SK-N-SH (cell line): ENCODE measurements around the gene CDK9. TPM values are rescaled to one million over a fixed set of nuclear protein-coding genes. Genes with fewer than 3 reads are reported as not detected.

Experiments used
- CTCF ChIA-PET: fragments of 300-600, 350-600 bp; formaldehyde crosslinking; extraction: SDS; loops from one replicate; lab custom pipeline; 2021; lab: Yijun Ruan, JAX
- POLR2A ChIA-PET: fragments of 350-600 bp; sonication (Branson Sonifier 250); formaldehyde crosslinking; extraction: SDS; loops from one replicate; lab custom pipeline; 2020; ENCODE audit warnings: antibody characterized with exemption, inconsistent platforms; lab: Yijun Ruan, JAX
- DNase-seq: peaks from one replicate; pipeline ENCODE4 v3.0.0; 2012
- H2AFZ ChIP-seq: fragments of 200-600 bp; sonication (generic); 2 replicates; pipeline ENCODE4 v1.8.1; 2016; ENCODE audit warnings: antibody characterized with exemption, mild to moderate bottlenecking, low read depth
- H3F3A ChIP-seq: fragments of 200-600 bp; sonication (generic); replicated peaks from 2 replicates; pipeline ENCODE3; 2016; ENCODE audit warnings: antibody characterized with exemption, mild to moderate bottlenecking; ENCODE audit not compliant: insufficient read depth
- H3K27ac ChIP-seq, 2 experiments: fragments of 200-500 bp in 1 of 2; fragments of 200-600 bp in 1 of 2; sonication (Bioruptor generic) in 1 of 2; sonication (generic), shearing (Covaris generic) in 1 of 2; 2 replicates each; pipeline versions ENCODE4 v1.5.1 to v1.6.1; 2014 to 2016; ENCODE audit warnings: low read depth in 2 of 2, inconsistent platforms in 1 of 2, low read length in 1 of 2, mild to moderate bottlenecking in 1 of 2, mixed read lengths in 1 of 2
- H3K27me3 ChIP-seq: fragments of 200-600 bp; sonication (generic), shearing (Covaris generic); 2 replicates; pipeline ENCODE4 v1.6.1; 2016; ENCODE audit warnings: mixed run types; ENCODE audit not compliant: insufficient read depth
- H3K36me3 ChIP-seq, 2 experiments: fragments of 200-500 bp in 1 of 2; fragments of 200-600 bp in 1 of 2; sonication (Bioruptor generic) in 1 of 2; sonication (generic) in 1 of 2; replicated peaks in 1 of 2; 2 replicates each; pipeline versions ENCODE3 to v1.5.1; 2014 to 2016; ENCODE audit warnings: low read length in 1 of 2, mild to moderate bottlenecking in 1 of 2; ENCODE audit not compliant: insufficient read depth in 2 of 2, control insufficient read depth in 1 of 2
- H3K4me1 ChIP-seq, 2 experiments: fragments of 200-500 bp in 1 of 2; fragments of 200-600 bp in 1 of 2; sonication (Bioruptor generic) in 1 of 2; sonication (generic), shearing (Covaris generic) in 1 of 2; 2 replicates each; pipeline versions ENCODE4 v1.5.1 to v1.6.1; 2014 to 2016; ENCODE audit warnings: low read depth in 1 of 2, low read length in 1 of 2, mixed run types in 1 of 2; ENCODE audit not compliant: insufficient read depth in 2 of 2, control insufficient read depth in 1 of 2
- H3K4me2 ChIP-seq: fragments of 200-600 bp; sonication (generic), shearing (Covaris generic); 2 replicates; pipeline ENCODE4 v1.6.1; 2017; ENCODE audit warnings: mixed run types
- H3K4me3 ChIP-seq, 2 experiments: fragments of 200-500 bp in 1 of 2; fragments of 200-600 bp in 1 of 2; sonication (Bioruptor generic) in 1 of 2; sonication (generic), shearing (Covaris generic) in 1 of 2; 2 replicates each; pipeline versions ENCODE4 v1.5.1 to v1.8.1; 2014 to 2016; ENCODE audit warnings: low read depth in 2 of 2, inconsistent platforms in 1 of 2, low read length in 1 of 2, mild to moderate bottlenecking in 1 of 2, mixed read lengths in 1 of 2, moderate library complexity in 1 of 2
- H3K79me2 ChIP-seq: fragments of 200-600 bp; sonication (generic); 2 replicates; pipeline ENCODE4 v1.8.1; 2017; ENCODE audit warnings: mild to moderate bottlenecking; ENCODE audit not compliant: insufficient read depth
- H3K9ac ChIP-seq: fragments of 200-600 bp; sonication (generic); 2 replicates; pipeline ENCODE4 v1.6.1; 2017; ENCODE audit warnings: mixed run types
- H3K9me2 ChIP-seq: fragments of 200-600 bp; sonication (generic); 2 replicates; pipeline ENCODE4 v1.6.1; 2017; ENCODE audit warnings: mixed run types
- H3K9me3 ChIP-seq: fragments of 200-600 bp; sonication (generic); 2 replicates; pipeline ENCODE4 v1.6.1; 2017; ENCODE audit warnings: mixed run types, mild to moderate bottlenecking, moderate library complexity
- H4K20me1 ChIP-seq: fragments of 200-600 bp; sonication (generic); 2 replicates; pipeline ENCODE4 v1.6.1; 2017; ENCODE audit warnings: mild to moderate bottlenecking, mixed run types; ENCODE audit not compliant: insufficient read depth
- CHD2 ChIP-seq: fragments of 150-350 bp; IDR thresholded peaks from 2 replicates; pipeline ENCODE4 v1.6.1; 2018; ENCODE audit warnings: low read length; ENCODE audit not compliant: partially characterized antibody
- CTCF ChIP-seq: fragments of 200-600 bp; sonication (generic); IDR thresholded peaks from 2 replicates; pipeline ENCODE4 v1.6.1; 2017; ENCODE audit warnings: antibody characterized with exemption, mild to moderate bottlenecking, moderate library complexity
- ELF1 ChIP-seq: IDR thresholded peaks from 2 replicates; pipeline ENCODE4 v1.4.0; 2012
- EZH2phosphoT487 ChIP-seq: fragments of 200-600 bp; sonication (generic); IDR thresholded peaks from 2 replicates; pipeline ENCODE4 v1.6.1; 2017; ENCODE audit warnings: low read depth, mixed run types, mild to moderate bottlenecking, antibody characterized with exemption, moderate library complexity, borderline replicate concordance
- FOSL2 ChIP-seq: IDR thresholded peaks from 2 replicates; pipeline ENCODE4 v1.4.0; 2012; ENCODE audit warnings: low read depth, mild to moderate bottlenecking, moderate library complexity, borderline replicate concordance
- FOXJ3 ChIP-seq: sonication (generic); formaldehyde crosslinking; IDR thresholded peaks from 2 replicates; pipeline ENCODE4 v1.5.1; 2020; ENCODE audit warnings: mild to moderate bottlenecking, missing genetic modification reagents
- FOXM1 ChIP-seq: IDR thresholded peaks from 2 replicates; pipeline ENCODE4 v1.4.0; 2012; ENCODE audit warnings: low read depth, mild to moderate bottlenecking
- GABPA ChIP-seq: IDR thresholded peaks from 2 replicates; pipeline ENCODE4 v1.4.0; 2012; ENCODE audit warnings: low read depth, mild to moderate bottlenecking
- GATA2 ChIP-seq: sonication (generic); formaldehyde crosslinking; IDR thresholded peaks from 2 replicates; pipeline ENCODE4 v1.5.0; 2020; ENCODE audit warnings: mild to moderate bottlenecking, missing genetic modification reagents
- IRF3 ChIP-seq: fragments of 150-350 bp; IDR thresholded peaks from 2 replicates; pipeline ENCODE4 v1.6.1; 2016; ENCODE audit warnings: mild to moderate bottlenecking, low read depth, low read length
- JUND ChIP-seq: IDR thresholded peaks from 2 replicates; pipeline ENCODE4 v1.4.0; 2012
- MEF2A ChIP-seq: IDR thresholded peaks from 2 replicates; pipeline ENCODE4 v1.4.0; 2012; ENCODE audit warnings: low read depth, borderline replicate concordance
- MXI1 ChIP-seq: IDR thresholded peaks from 2 replicates; pipeline ENCODE4 v1.6.1; 2012; ENCODE audit warnings: mild to moderate bottlenecking, low read depth, low read length, improper control_type of control experiment
- NFIC ChIP-seq: IDR thresholded peaks from 2 replicates; pipeline ENCODE4 v1.4.0; 2012; ENCODE audit warnings: borderline replicate concordance
- POLR2AphosphoS5 ChIP-seq: IDR thresholded peaks from 2 replicates; pipeline ENCODE4 v1.6.1; 2012; ENCODE audit warnings: low read depth, low read length
- RAD21 ChIP-seq: IDR thresholded peaks from 2 replicates; pipeline ENCODE4 v1.6.1; 2012; ENCODE audit warnings: mild to moderate bottlenecking, low read length
- RCOR1 ChIP-seq: fragments of 150-350 bp; IDR thresholded peaks from 2 replicates; pipeline ENCODE4 v1.6.1; 2017; ENCODE audit warnings: antibody characterized with exemption, low read length
- RFX5 ChIP-seq: IDR thresholded peaks from 2 replicates; pipeline ENCODE4 v1.6.1; 2012; ENCODE audit warnings: mild to moderate bottlenecking, improper control_type of control experiment, low read length
- RXRA ChIP-seq: IDR thresholded peaks from 2 replicates; pipeline ENCODE4 v1.4.0; 2012; ENCODE audit warnings: low read depth, mild to moderate bottlenecking, borderline replicate concordance
- SIN3A ChIP-seq: IDR thresholded peaks from 2 replicates; pipeline ENCODE4 v1.6.1; 2012; ENCODE audit warnings: low read depth, mild to moderate bottlenecking, low read length, moderate library complexity, borderline replicate concordance
- SMC3 ChIP-seq: IDR thresholded peaks from 2 replicates; pipeline ENCODE4 v1.6.1; 2012; ENCODE audit warnings: low read depth, low read length, improper control_type of control experiment
- TAF1 ChIP-seq: IDR thresholded peaks from 2 replicates; pipeline ENCODE4 v1.6.1; 2012; ENCODE audit warnings: low read depth, mild to moderate bottlenecking, low read length, moderate library complexity, borderline replicate concordance
- TCF12 ChIP-seq: IDR thresholded peaks from 2 replicates; pipeline ENCODE4 v1.4.0; 2012
- YY1 ChIP-seq: IDR thresholded peaks from 2 replicates; pipeline ENCODE4 v1.4.0; 2012; ENCODE audit warnings: low read depth, mild to moderate bottlenecking
- WGBS: methylation state at CpG from one replicate; pipeline ENCODE4 v1.1.6; 2017; ENCODE audit warnings: low lambda C conversion rate; 5-methylcytosine and 5-hydroxymethylcytosine counted together
- polyA plus RNA-seq, 3 experiments: library from polyadenylated mRNA; depleted of rRNA; stranded (reverse); fragments of >200 nt; gene quantifications; 2 replicates each; pipeline ENCODE4 v1.2.3, GENCODE V29; 2012

CDK9 gene
- polyA plus RNA-seq, 1 of the 3 experiments (the other 2 are of a cell fraction): 82.7 TPM

- no peaks in the 10 kb centered on the region for H3K27me3 ChIP-seq
- H3F3A ChIP-seq: peaks cover 8% of the 10 kb centered on the region
- no peaks in the 10 kb centered on the region for H3K9me2 ChIP-seq
- no peak overlapping the region for H2AFZ ChIP-seq
- H3K79me2 ChIP-seq: 0 out of 2 replicates have a peak, but pooled peaks cover 3% of the 10 kb centered on the region
- H3K9me3 ChIP-seq: no peaks in the 10 kb centered on the region
- H3K4me3 ChIP-seq: no peak overlapping the region
- H3K4me2 ChIP-seq: no peak overlapping the region
- no peak overlapping the region for H3K27ac ChIP-seq
- no peak for DNase-seq
- H3K9ac ChIP-seq: no peak overlapping the region
- peaks cover 0 to 22% of the 10 kb centered on the region in 2 experiments; a peak in 1 of 4 replicates for H3K4me1 ChIP-seq
- peaks cover 20 to 46% of the 10 kb centered on the region in 2 experiments for H3K36me3 ChIP-seq
- TF ChIP-seq JUND: no peak
- no peak for TF ChIP-seq EZH2phosphoT487
- no peak for TF ChIP-seq MEF2A
- no peak for TF ChIP-seq MXI1
- TF ChIP-seq RFX5: no peak
- TF ChIP-seq RAD21: no peak
- TF ChIP-seq ELF1: no peak
- no peak for TF ChIP-seq NFIC
- TF ChIP-seq CTCF: no peak
- no peak for TF ChIP-seq FOSL2
- no peak for TF ChIP-seq SIN3A
- no peak for TF ChIP-seq SMC3
- TF ChIP-seq GATA2 (CRISPR knock-in tag): no peak
- no peak for TF ChIP-seq RXRA
- no peak for TF ChIP-seq RCOR1
- TF ChIP-seq CHD2: no peak
- TF ChIP-seq GABPA: no peak
- no peak for TF ChIP-seq TAF1
- H4K20me1 ChIP-seq: no peaks in the 10 kb centered on the region
- ChIA-PET CTCF (interaction anchor here (1.6 kb wide), 1 partner anchor 109 kb away, joined by 6 read pairs; no protein-coding TSS in a partner anchor), POLR2A (no interaction called here)
- WGBS: 97% methylated on average over 6 of the region's 6 CpGs
These were observed 26.2 kb downstream of the CDK9 start for GRCh38 chr9:127812011-127812410.

GRCh38 chr9:127812936-127813675 is 27.3 kb downstream of the CDK9 start:
- CTCF ChIA-PET: interaction anchor here (1.0 to 1.6 kb wide), 2 partner anchors 10 to 107 kb away, joined by 4 to 6 read pairs; no protein-coding TSS in a partner anchor
- H3K36me3 ChIP-seq: peaks cover 14 to 41% of the 10 kb centered on the region in 2 experiments
- H3K4me3 ChIP-seq: no peak overlapping the region
- no peak for DNase-seq
- peak overlapping the region in 1 of 2 experiments; percentile 75; a peak in 1 of 4 replicates for H3K27ac ChIP-seq
- 95% methylated on average over 15 of the region's 19 CpGs for WGBS
- H3K9me3 ChIP-seq: no peaks in the 10 kb centered on the region
- POLR2A ChIA-PET: no interaction called here
- H3K79me2 ChIP-seq: 0 out of 2 replicates have a peak, but pooled peaks cover 3% of the 10 kb centered on the region
- no peaks in the 10 kb centered on the region for H4K20me1 ChIP-seq
- peaks cover 0 to 33% of the 10 kb centered on the region in 2 experiments; a peak in 1 of 4 replicates for H3K4me1 ChIP-seq
- no peak overlapping the region for H3K4me2 ChIP-seq
- H3K27me3 ChIP-seq: no peaks in the 10 kb centered on the region
- no peaks in the 10 kb centered on the region for H3K9me2 ChIP-seq
- H3F3A ChIP-seq: peaks cover 8% of the 10 kb centered on the region
- no peak overlapping the region for H3K9ac ChIP-seq
- no peak overlapping the region for H2AFZ ChIP-seq
- no peak for TF ChIP-seq TCF12
- TF ChIP-seq MEF2A: no peak
- no peak for TF ChIP-seq GABPA
- TF ChIP-seq CTCF: no peak
- no peak for TF ChIP-seq FOXJ3 (CRISPR knock-in tag)
- TF ChIP-seq YY1: no peak
- TF ChIP-seq RAD21: no peak
- TF ChIP-seq JUND: no peak
- TF ChIP-seq FOXM1: no peak
- TF ChIP-seq TAF1: no peak
- no peak for TF ChIP-seq RFX5
- no peak for TF ChIP-seq IRF3
- no peak; the same call in 1 of the 2 replicates for TF ChIP-seq POLR2AphosphoS5
